Loucy (cell line): ENCODE measurements around the gene RRAD.

ENCODE experiments used
- H2AFZ ChIP-seq: fragments of 200-600 bp; sonication (generic); 2 replicates; pipeline ENCODE4 v1.6.0; 2016; ENCODE audit warnings: antibody characterized with exemption, mild to moderate bottlenecking, low read length, moderate library complexity
- H3F3A ChIP-seq: fragments of 200-600 bp; 2 replicates; pipeline ENCODE4 v1.6.0; 2016; ENCODE audit warnings: antibody characterized with exemption, low read depth, mild to moderate bottlenecking
- H3K27me3 ChIP-seq: fragments of 200-600 bp; sonication (generic); 2 replicates; pipeline ENCODE4 v1.6.1; 2014; ENCODE audit warnings: low read length, mild to moderate bottlenecking; ENCODE audit not compliant: insufficient read depth, poor library complexity, severe bottlenecking
- H3K36me3 ChIP-seq: fragments of 200-600 bp; sonication (generic); 2 replicates; pipeline ENCODE4 v1.6.1; 2016; ENCODE audit warnings: low read length; ENCODE audit not compliant: insufficient read depth
- H3K4me1 ChIP-seq: fragments of 200-600 bp; sonication (generic); 2 replicates; pipeline ENCODE4 v1.5.1; 2014; ENCODE audit warnings: low read length, mild to moderate bottlenecking; ENCODE audit not compliant: insufficient read depth, poor library complexity, severe bottlenecking
- H3K4me2 ChIP-seq: fragments of 200-600 bp; sonication (generic); 2 replicates; pipeline ENCODE4 v1.6.0; 2014; ENCODE audit warnings: antibody characterized with exemption, low read length, low read depth, mild to moderate bottlenecking; ENCODE audit not compliant: poor library complexity, severe bottlenecking
- H3K4me3 ChIP-seq: fragments of 200-600 bp; sonication (generic); 2 replicates; pipeline ENCODE4 v1.5.1; 2014; ENCODE audit warnings: low read length, mild to moderate bottlenecking, mixed read lengths; ENCODE audit not compliant: poor library complexity, severe bottlenecking
- H3K79me2 ChIP-seq: fragments of 200-600 bp; sonication (generic); 2 replicates; pipeline ENCODE4 v1.6.1; 2014; ENCODE audit warnings: low read length; ENCODE audit not compliant: insufficient read depth
- H3K9ac ChIP-seq: fragments of 200-600 bp; sonication (generic); 2 replicates; pipeline ENCODE4 v1.6.0; 2014; ENCODE audit warnings: mild to moderate bottlenecking, low read depth, low read length, moderate library complexity; ENCODE audit not compliant: poor library complexity, severe bottlenecking
- H3K9me2 ChIP-seq: fragments of 200-600 bp; sonication (generic); replicated peaks from 2 replicates; pipeline ENCODE4 v1.6.1; 2016; ENCODE audit warnings: low read depth, low read length, mixed read lengths
- H3K9me3 ChIP-seq: fragments of 200-600 bp; sonication (generic); 2 replicates; pipeline ENCODE4 v1.6.1; 2014; ENCODE audit warnings: mild to moderate bottlenecking, antibody characterized with exemption, low read length, low read depth; ENCODE audit not compliant: insufficient read depth
- H4K20me1 ChIP-seq: fragments of 200-600 bp; sonication (generic); 2 replicates; pipeline ENCODE4 v1.6.0; 2014; ENCODE audit warnings: antibody characterized with exemption, low read length, mild to moderate bottlenecking; ENCODE audit not compliant: insufficient read depth, poor library complexity, severe bottlenecking
- EZH2phosphoT487 ChIP-seq: fragments of 200-600 bp; IDR thresholded peaks from 2 replicates; pipeline ENCODE4 v1.6.1; 2018; ENCODE audit warnings: antibody characterized with exemption, mild to moderate bottlenecking, moderate library complexity, borderline replicate concordance
- TF ChIP-seq, protein P1 (sequence below): fragments of 200-600 bp; sonication (generic); conservative IDR thresholded peaks from 2 replicates; pipeline ENCODE4 v1.5.1; 2014; ENCODE audit warnings: mild to moderate bottlenecking, antibody characterized with exemption, low read length

RRAD gene

DNA sequence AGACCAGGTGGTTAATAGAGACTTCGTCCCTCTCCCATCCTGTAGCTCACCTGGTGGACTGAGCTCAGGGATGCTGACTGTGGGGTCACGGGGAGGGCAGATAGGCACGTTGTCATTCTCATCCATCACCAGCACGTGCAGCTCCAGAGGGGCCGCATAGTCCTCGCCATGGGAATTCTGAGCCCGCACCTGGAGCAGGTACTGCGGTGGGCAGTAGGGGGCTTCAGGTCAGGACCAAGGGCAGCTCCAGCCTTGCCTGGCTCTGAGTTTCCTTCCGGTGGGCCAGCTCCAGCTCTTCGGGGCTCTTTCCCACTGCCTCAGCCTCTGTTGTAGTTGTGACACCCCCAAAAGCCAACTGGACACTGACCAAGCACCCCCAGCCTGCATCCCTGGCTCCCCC lies 12.3 kb downstream of the RRAD start:
- Histone ChIP-seq H3F3A (no peaks in the 10 kb centered on the region), H3K4me3 (no peak overlapping the region), H4K20me1 (no peaks in the 10 kb centered on the region), H3K79me2 (no peaks in the 10 kb centered on the region), H3K36me3 (no peaks in the 10 kb centered on the region), H3K27me3 (no peaks in the 10 kb centered on the region), H3K4me1 (no peaks in the 10 kb centered on the region), H3K4me2 (no peak overlapping the region), H3K9ac (no peak overlapping the region), H2AFZ (no peak overlapping the region), H3K9me3 (no peaks in the 10 kb centered on the region), H3K9me2 (no peaks in the 10 kb centered on the region)
- TF ChIP-seq EZH2phosphoT487: no peak

DNA sequence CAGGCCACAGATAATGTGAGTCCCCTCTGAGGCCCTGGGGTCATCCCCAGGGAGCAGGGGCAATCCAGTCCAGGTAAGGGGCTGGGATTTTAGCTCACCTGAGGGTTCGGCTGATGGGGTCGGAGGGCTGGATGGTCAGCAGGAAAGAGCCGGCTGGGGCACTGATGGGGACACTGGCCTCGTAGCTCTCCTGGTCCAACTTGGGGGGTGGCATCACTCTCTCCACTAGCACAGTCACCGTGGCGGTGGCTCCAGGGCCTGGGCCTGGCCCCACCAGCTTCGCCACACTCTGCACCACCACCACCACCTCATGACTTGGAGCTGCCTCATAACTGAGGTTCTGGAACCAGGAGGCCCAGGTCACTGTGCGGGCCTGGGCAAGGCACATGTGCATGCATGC lies 13.5 kb downstream of the RRAD start:
- Histone ChIP-seq H3K4me1 (no peaks in the 10 kb centered on the region), H3K79me2 (no peaks in the 10 kb centered on the region), H2AFZ (no peak overlapping the region), H3F3A (no peaks in the 10 kb centered on the region), H3K9ac (no peak overlapping the region), H3K4me3 (no peak overlapping the region), H3K9me3 (no peaks in the 10 kb centered on the region), H3K36me3 (no peaks in the 10 kb centered on the region), H3K4me2 (no peak overlapping the region), H4K20me1 (no peaks in the 10 kb centered on the region), H3K9me2 (no peaks in the 10 kb centered on the region), H3K27me3 (no peaks in the 10 kb centered on the region)
- TF ChIP-seq EZH2phosphoT487: no peak
- TF ChIP-seq, protein P1, sequence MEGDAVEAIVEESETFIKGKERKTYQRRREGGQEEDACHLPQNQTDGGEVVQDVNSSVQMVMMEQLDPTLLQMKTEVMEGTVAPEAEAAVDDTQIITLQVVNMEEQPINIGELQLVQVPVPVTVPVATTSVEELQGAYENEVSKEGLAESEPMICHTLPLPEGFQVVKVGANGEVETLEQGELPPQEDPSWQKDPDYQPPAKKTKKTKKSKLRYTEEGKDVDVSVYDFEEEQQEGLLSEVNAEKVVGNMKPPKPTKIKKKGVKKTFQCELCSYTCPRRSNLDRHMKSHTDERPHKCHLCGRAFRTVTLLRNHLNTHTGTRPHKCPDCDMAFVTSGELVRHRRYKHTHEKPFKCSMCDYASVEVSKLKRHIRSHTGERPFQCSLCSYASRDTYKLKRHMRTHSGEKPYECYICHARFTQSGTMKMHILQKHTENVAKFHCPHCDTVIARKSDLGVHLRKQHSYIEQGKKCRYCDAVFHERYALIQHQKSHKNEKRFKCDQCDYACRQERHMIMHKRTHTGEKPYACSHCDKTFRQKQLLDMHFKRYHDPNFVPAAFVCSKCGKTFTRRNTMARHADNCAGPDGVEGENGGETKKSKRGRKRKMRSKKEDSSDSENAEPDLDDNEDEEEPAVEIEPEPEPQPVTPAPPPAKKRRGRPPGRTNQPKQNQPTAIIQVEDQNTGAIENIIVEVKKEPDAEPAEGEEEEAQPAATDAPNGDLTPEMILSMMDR: no peak

DNA sequence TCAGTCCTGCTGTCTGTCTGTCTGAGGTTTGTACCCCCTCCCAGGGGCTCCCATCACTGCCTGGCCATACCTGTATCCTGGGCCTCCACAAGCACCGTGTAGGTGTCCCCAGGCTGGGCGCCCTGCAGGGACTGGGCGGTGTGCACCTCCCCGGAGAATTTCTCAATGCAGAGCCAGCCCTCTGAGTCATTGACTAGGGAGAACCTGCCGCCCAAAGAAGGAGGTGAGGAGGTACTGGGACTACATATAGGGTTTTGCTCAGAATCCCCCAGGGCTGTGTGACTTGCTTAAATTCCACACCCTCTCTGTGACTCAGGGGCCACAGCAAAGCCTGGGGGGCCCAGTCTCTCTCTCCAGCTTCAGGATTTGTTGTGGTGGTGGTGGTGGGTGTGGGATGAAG lies 14.2 kb downstream of the RRAD start:
- no peak overlapping the region for H3K4me2 ChIP-seq
- H3K4me1 ChIP-seq: no peaks in the 10 kb centered on the region
- H3K9me2 ChIP-seq: no peaks in the 10 kb centered on the region
- H2AFZ ChIP-seq: no peak overlapping the region
- TF ChIP-seq, protein P1: no peak
- no peak for TF ChIP-seq EZH2phosphoT487
- no peaks in the 10 kb centered on the region for H3K9me3 ChIP-seq
- no peaks in the 10 kb centered on the region for H4K20me1 ChIP-seq
- no peaks in the 10 kb centered on the region for H3K79me2 ChIP-seq
- H3K27me3 ChIP-seq: no peaks in the 10 kb centered on the region
- no peak overlapping the region for H3K9ac ChIP-seq
- no peak overlapping the region for H3K4me3 ChIP-seq
- no peaks in the 10 kb centered on the region for H3K36me3 ChIP-seq
- H3F3A ChIP-seq: no peaks in the 10 kb centered on the region

DNA sequence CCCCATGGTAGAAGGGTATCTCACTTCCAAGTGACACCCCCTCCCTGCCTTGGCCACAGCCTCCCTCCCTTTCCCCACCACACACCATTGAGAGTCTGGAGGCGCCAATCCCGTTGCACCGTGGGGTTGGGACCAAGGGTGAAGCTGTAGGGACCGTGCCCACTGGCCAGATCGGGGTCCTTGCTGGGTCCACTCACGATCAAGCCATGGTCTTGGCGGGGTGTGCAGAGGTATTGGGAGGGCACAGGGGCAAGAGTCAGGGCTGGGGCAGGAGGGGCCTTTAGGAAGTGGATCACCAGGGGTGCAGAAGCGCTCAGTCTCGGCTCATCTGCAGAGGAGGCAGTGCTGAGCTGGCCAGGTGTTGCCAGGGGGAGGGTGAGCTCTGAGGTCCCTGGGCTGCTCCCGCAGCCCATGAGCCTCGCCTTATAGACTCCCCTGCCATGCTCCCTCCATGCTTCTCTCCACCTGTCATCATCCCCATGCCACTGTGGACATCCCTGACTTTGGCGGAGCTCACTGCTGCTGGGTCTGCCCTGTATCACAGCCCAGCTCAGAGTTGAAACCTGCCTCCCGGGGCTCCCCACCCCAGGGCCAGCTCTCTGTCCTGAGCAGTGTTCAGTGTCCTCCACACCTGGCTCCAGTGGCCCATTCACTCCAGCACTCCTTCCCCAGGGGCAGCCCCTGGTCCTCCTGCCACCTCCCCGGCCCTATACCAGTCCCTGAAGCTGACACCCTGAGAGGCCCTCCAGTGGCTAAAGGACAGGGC lies 15.0 kb downstream of the RRAD start:
- Histone ChIP-seq H4K20me1 (no peaks in the 10 kb centered on the region), H2AFZ (no peak overlapping the region), H3K4me3 (no peak overlapping the region), H3K9me3 (no peaks in the 10 kb centered on the region), H3K4me1 (peaks cover 7% of the 10 kb centered on the region), H3F3A (no peaks in the 10 kb centered on the region), H3K27me3 (no peaks in the 10 kb centered on the region), H3K9me2 (no peaks in the 10 kb centered on the region), H3K9ac (no peak overlapping the region), H3K36me3 (no peaks in the 10 kb centered on the region), H3K79me2 (no peaks in the 10 kb centered on the region), H3K4me2 (no peak overlapping the region)
- TF ChIP-seq, protein P1: no peak
- no peak for TF ChIP-seq EZH2phosphoT487
